ENCODE results near the gene ZNF839. TPM values are rescaled to one million over a fixed set of nuclear protein-coding genes. Genes with fewer than 3 reads are reported as not detected.

ZNF839 gene
- total RNA-seq, 4 donors from 2014 or later: 3.8 to 12.6 (median 8.1) TPM

DNA sequence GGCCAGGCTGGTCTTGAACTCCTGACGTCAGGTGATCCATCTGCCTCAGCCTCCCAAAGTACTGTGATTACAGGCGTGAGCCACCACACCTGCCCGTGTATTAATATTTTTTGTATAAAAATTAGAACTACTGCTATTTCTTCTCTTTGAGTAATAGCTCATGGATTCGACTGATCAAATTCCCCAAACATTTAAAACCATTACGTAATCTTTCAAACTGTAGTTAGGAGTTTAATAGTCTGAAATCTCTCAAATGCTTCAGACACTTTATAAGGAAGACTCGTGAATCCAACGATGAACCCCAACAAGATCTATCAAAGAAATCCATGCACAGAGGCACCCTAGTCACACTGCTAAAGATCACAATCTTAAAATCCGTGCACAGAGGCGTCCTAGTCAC, 59.3 kb downstream of the ZNF839 start:
- DNase-seq (ENCODE audit: low spot score) (no peak), ATAC-seq (ENCODE audit: low FRiP score) (no peak)
- TF ChIP-seq, protein P1, sequence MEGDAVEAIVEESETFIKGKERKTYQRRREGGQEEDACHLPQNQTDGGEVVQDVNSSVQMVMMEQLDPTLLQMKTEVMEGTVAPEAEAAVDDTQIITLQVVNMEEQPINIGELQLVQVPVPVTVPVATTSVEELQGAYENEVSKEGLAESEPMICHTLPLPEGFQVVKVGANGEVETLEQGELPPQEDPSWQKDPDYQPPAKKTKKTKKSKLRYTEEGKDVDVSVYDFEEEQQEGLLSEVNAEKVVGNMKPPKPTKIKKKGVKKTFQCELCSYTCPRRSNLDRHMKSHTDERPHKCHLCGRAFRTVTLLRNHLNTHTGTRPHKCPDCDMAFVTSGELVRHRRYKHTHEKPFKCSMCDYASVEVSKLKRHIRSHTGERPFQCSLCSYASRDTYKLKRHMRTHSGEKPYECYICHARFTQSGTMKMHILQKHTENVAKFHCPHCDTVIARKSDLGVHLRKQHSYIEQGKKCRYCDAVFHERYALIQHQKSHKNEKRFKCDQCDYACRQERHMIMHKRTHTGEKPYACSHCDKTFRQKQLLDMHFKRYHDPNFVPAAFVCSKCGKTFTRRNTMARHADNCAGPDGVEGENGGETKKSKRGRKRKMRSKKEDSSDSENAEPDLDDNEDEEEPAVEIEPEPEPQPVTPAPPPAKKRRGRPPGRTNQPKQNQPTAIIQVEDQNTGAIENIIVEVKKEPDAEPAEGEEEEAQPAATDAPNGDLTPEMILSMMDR (IDR thresholded peaks at IDR 0.05): no peak

GRCh38 chr14:102387086-102387485, 67.5 kb downstream of the ZNF839 start:
- DNase-seq (ENCODE audit: low spot score): no peak
- TF ChIP-seq, protein P1 (IDR thresholded peaks at IDR 0.05): no peak

DNA sequence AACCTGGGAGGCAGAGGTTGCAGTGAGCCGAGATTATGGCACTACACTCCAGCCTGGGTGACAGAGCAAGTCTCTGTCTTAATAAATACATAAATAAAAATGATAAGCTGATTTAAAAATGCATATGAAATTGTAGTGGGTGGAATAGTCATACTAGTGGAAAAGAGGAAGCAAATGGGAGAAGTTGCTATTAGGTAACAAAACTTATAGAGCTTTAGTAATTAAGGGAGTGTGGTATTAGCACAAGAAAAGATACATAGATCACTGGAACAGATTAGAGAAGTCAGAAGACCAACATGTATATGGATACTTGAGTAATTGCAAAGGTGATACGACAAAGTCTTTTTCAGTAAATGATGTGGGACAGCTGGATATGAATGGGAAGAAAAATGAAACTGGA, 69.7 kb downstream of the ZNF839 start:
- ATAC-seq (ENCODE audit: low FRiP score) (no peak), DNase-seq (ENCODE audit: low spot score) (no peak)
- TF ChIP-seq, protein P1 (IDR thresholded peaks at IDR 0.05): no peak

More at GRCh38 chr14:102387086-102387485, 67.5 kb downstream of the ZNF839 start:
- no peak for ATAC-seq (ENCODE audit: low FRiP score)

DNA sequence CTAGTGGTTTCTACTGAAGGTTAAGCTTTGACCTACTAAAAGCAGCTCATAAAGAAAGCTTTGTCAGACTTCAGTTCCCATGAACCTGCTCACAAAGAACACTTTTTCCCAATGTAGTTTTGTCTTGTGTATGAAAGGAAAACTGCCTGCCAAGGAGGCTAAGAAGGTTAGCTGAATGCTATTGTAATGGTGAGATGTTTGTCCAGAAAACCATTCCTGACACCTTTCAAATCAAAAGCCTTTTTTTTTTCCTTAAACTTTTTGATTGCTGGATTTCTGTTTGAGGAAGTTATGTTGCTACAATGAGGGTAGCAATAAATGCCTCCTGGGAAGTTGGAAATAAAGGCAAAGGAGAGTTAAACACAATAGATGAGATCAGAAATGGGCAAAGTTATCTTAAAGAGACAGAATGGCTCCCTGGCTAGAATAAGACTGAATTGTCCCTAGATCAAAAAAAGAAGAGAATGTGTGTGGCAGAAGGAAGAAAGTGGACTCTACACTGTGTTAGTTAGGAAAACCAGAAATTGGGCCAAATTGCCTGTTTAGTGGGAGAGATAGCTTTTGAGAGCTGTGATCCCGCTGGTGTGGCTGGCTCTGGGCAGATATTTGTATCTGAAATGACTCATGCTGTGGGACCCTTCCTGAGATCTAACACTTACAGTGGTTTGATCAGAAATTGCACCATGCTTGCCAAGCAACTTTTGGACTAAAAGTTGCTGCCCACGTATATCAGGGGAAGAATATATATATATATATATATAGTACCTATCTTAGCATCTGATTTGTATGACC, 70.7 kb downstream of the ZNF839 start:
- DNase-seq (ENCODE audit: low spot score): no peak
- TF ChIP-seq, protein P1 (IDR thresholded peaks at IDR 0.05): no peak
- ATAC-seq (ENCODE audit: low FRiP score): no peak

Other genes starting within 250 kb of the ZNF839 start
- 1,000 to 10,000 TPM in 1 of 4 donors, 100 to 1,000 TPM in 3; 453 to 1,533 (median 691) TPM for gene HSP90AA1, start 232.7 kb upstream of the ZNF839 start, total RNA-seq
- 10 to 100 TPM; 20.2 to 26.4 (median 22.0) TPM for gene WDR20, start 179.8 kb upstream of the ZNF839 start, total RNA-seq
- gene MOK, start 14.6 kb upstream of the ZNF839 start, total RNA-seq: 10 to 100 TPM; 11.6 to 21.9 (median 12.6) TPM
- 10 to 100 TPM; 20.0 to 39.8 (median 34.7) TPM for gene CINP, start 43.1 kb downstream of the ZNF839 start, total RNA-seq
- 10 to 100 TPM; 12.7 to 46.0 (median 17.9) TPM for gene TECPR2, start 43.2 kb downstream of the ZNF839 start, total RNA-seq
- gene ANKRD9, start 190.0 kb downstream of the ZNF839 start, total RNA-seq: 10 to 100 TPM; 15.1 to 25.9 (median 23.9) TPM

Measured in omental fat pad (tissue), 4 donors.